ENCODE measurements around the gene TMEM92. TPM values are rescaled to one million over a fixed set of nuclear protein-coding genes. Genes with fewer than 3 reads are reported as not detected.
A peak's percentile ranks its signal among the peaks of the same experiment; 100 is the strongest.
"Not testable (repeated sequence)": the region's sequence is repeated elsewhere in the genome, so short reads cannot be mapped to it uniquely, and the experiment has no call there.

The TMEM92 gene
- total and polyA plus RNA-seq, 2 experiments from 2014 or later, result 17.3 to 30.0 TPM

GRCh38 chr17:50311483-50311882 is 37.2 kb downstream of the TMEM92 start:
- no peak for DNase-seq (ENCODE audit: low read depth in 1 of 2, low spot score in 1 of 2)
- H3K4me3 ChIP-seq, result no peak overlapping the region
- no peaks in the 10 kb centered on the region for H3K27me3 ChIP-seq

GRCh38 chr17:50312308-50312707 is 38.0 kb downstream of the TMEM92 start:
- Histone ChIP-seq H3K36me3 (no peaks in the 10 kb centered on the region), H3K9me3 (ENCODE audit: low read depth) (no peaks in the 10 kb centered on the region), H3K4me3 (no peak overlapping the region), H3K27ac (no peak overlapping the region), H3K27me3 (no peaks in the 10 kb centered on the region), H3K4me1 (ENCODE audit: low read depth) (no peaks in the 10 kb centered on the region)
- DNase-seq (ENCODE audit: low read depth in 1 of 2, low spot score in 1 of 2), result peak in 1 of 2 donors; percentile 46
- TF ChIP-seq CTCF (IDR thresholded peaks at IDR 0.05; ENCODE audit: low read depth, low read length), result no peak

More at GRCh38 chr17:50311483-50311882, 37.2 kb downstream of the TMEM92 start:
- H3K27ac ChIP-seq, result no peak overlapping the region
- no peaks in the 10 kb centered on the region for H3K9me3 ChIP-seq (ENCODE audit: low read depth)
- no peak for TF ChIP-seq CTCF (IDR thresholded peaks at IDR 0.05; ENCODE audit: low read depth, low read length)
- no peaks in the 10 kb centered on the region for H3K36me3 ChIP-seq
- H3K4me1 ChIP-seq (ENCODE audit: low read depth), result no peaks in the 10 kb centered on the region

- H3K36me3 ChIP-seq, result no peaks in the 10 kb centered on the region
- TF ChIP-seq CTCF (IDR thresholded peaks at IDR 0.05; ENCODE audit: low read depth, low read length), result no peak
- H3K27ac ChIP-seq, result no peak overlapping the region
- H3K27me3 ChIP-seq, result no peaks in the 10 kb centered on the region
- no peaks in the 10 kb centered on the region for H3K9me3 ChIP-seq (ENCODE audit: low read depth)
- H3K4me1 ChIP-seq (ENCODE audit: low read depth), result no peaks in the 10 kb centered on the region
- no peak for DNase-seq (ENCODE audit: low read depth in 1 of 2, low spot score in 1 of 2)
- no peak overlapping the region for H3K4me3 ChIP-seq
These were observed 40.3 kb downstream of the TMEM92 start for GRCh38 chr17:50314456-50315011.

GRCh38 chr17:50316016-50316587 is 41.8 kb downstream of the TMEM92 start:
- Histone ChIP-seq H3K27me3 (no peaks in the 10 kb centered on the region), H3K4me1 (ENCODE audit: low read depth) (no peaks in the 10 kb centered on the region), H3K4me3 (no peak overlapping the region), H3K9me3 (ENCODE audit: low read depth) (no peaks in the 10 kb centered on the region), H3K27ac (no peak overlapping the region), H3K36me3 (no peaks in the 10 kb centered on the region)
- DNase-seq (ENCODE audit: low read depth in 1 of 2, low spot score in 1 of 2), result no peak
- no peak for TF ChIP-seq CTCF (IDR thresholded peaks at IDR 0.05; ENCODE audit: low read depth, low read length)

- not testable (repeated sequence) for H3K27ac ChIP-seq; H3K4me3 ChIP-seq; H3K36me3 ChIP-seq; H3K4me1 ChIP-seq (ENCODE audit: low read depth); H3K9me3 ChIP-seq (ENCODE audit: low read depth); DNase-seq (ENCODE audit: low read depth in 1 of 2, low spot score in 1 of 2); H3K27me3 ChIP-seq
These were observed 42.4 kb downstream of the TMEM92 start for GRCh38 chr17:50316660-50317059.

- no peak for TF ChIP-seq CTCF (IDR thresholded peaks at IDR 0.05; ENCODE audit: low read depth, low read length)
- Histone ChIP-seq H3K36me3 (no peaks in the 10 kb centered on the region), H3K27me3 (no peaks in the 10 kb centered on the region), H3K4me3 (no peak overlapping the region), H3K4me1 (ENCODE audit: low read depth) (no peaks in the 10 kb centered on the region), H3K27ac (no peak overlapping the region), H3K9me3 (ENCODE audit: low read depth) (no peaks in the 10 kb centered on the region)
- DNase-seq (ENCODE audit: low read depth in 1 of 2, low spot score in 1 of 2), result no peak
These were observed 42.9 kb downstream of the TMEM92 start for GRCh38 chr17:50317121-50317520.

Data from cardiac muscle cell (in vitro differentiated cells and primary cell).